Measurements from ENCODE around the gene PRTG. TPM values are rescaled to one million over a fixed set of nuclear protein-coding genes. Genes with fewer than 3 reads are reported as not detected.
A peak's percentile ranks its signal among the peaks of the same experiment; 100 is the strongest.
"Not testable (repeated sequence)": the region's sequence is repeated elsewhere in the genome, so short reads cannot be mapped to it uniquely, and the experiment has no call there.

The PRTG gene
- total and polyA plus RNA-seq, 9 donors = 2.1 to 5.7 (median 2.6) TPM

GRCh38 chr15:55778932-55779331 lies 36.0 kb upstream of the PRTG start:
- no peak for DNase-seq
- Histone ChIP-seq H3K36me3 (ENCODE audit: control insufficient read depth, insufficient read depth, low read length) (no peaks in the 10 kb centered on the region), H3K4me1 (ENCODE audit: control insufficient read depth, insufficient read depth, low read length) (no peaks in the 10 kb centered on the region), H3K27ac (ENCODE audit: low read length) (no peak overlapping the region), H3K9me3 (replicated peaks; ENCODE audit: control insufficient read depth, low read depth, low read length) (no peaks in the 10 kb centered on the region), H3K4me3 (ENCODE audit: low read length) (no peak overlapping the region), H3K27me3 (ENCODE audit: control insufficient read depth, insufficient read depth, low read length) (no peaks in the 10 kb centered on the region)
- no CpG with 5 or more reads among the region's 3 CpGs for WGBS (ENCODE audit: insufficient coverage)

DNA sequence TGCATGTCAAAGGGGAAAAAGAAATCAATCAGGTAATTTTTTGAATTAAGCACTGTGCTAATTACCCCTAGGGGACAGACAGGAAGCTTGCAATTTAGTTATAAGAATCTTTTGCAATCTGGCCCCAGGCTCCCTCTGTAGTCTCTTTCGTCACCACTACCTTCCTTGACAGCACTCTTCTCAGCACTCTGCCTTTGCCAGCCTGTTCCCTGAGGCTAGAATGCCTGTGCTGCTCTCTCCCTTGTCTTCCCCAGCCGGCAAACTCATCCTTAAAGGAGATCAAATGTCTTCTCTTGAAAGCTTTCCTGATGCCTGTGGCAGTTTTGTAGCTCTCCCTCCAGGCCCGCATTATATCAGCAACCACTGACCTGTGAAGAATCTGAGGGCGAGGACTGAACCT lies 32.4 kb upstream of the PRTG start:
- H3K27me3 ChIP-seq (ENCODE audit: control insufficient read depth, insufficient read depth, low read length) = no peaks in the 10 kb centered on the region
- DNase-seq = no peak
- H3K4me3 ChIP-seq (ENCODE audit: low read length) = no peak overlapping the region
- H3K36me3 ChIP-seq (ENCODE audit: control insufficient read depth, insufficient read depth, low read length) = no peaks in the 10 kb centered on the region
- H3K27ac ChIP-seq (ENCODE audit: low read length) = no peak overlapping the region
- WGBS (ENCODE audit: insufficient coverage) = 42% methylated on average over 2 of the region's 4 CpGs
- no peaks in the 10 kb centered on the region for H3K9me3 ChIP-seq (replicated peaks; ENCODE audit: control insufficient read depth, low read depth, low read length)
- H3K4me1 ChIP-seq (ENCODE audit: control insufficient read depth, insufficient read depth, low read length) = no peaks in the 10 kb centered on the region

DNA sequence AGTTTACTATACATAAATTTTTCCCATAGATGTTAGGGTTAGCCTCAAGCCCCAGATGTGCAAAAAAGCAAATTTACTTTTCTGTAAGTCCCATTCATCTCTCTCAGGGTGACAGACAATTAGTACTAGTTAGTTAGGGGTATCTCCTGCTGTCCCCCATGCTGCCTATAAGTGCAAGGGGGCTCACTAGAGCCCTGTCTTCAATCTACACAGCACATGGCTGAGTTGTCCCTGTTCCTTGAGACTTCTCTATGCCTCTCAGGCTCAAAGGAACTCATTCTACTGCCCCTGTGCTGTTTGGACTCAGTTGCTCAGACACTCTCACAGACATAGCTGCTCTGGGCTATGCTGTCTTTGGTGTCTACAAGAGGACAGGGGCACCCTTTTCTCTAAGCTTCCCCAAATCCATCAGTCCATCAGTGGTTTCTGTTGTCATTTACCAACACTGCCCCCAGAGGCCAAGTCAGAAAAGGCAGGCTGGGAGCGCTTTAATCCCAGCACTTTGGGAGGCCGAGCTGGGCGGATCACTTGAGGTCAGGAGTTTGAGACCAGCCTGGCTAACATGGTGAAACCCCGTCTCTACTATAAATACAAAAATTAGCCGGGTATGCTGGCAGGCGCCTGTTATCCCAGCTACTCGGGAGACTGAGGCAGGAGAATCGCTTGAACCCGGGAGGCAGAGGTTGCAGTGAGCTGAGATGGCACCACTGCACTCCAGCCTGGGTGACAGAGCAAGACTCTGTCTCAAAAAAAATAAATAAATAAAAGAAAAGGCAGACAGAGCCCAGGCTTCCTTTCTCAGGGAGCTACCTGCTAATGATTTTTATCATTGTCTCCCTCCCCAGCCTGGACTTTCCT lies 31.4 kb upstream of the PRTG start:
- H3K4me1 ChIP-seq (ENCODE audit: control insufficient read depth, insufficient read depth, low read length) = no peaks in the 10 kb centered on the region
- H3K27ac ChIP-seq (ENCODE audit: low read length) = no peak overlapping the region
- H3K36me3 ChIP-seq (ENCODE audit: control insufficient read depth, insufficient read depth, low read length) = no peaks in the 10 kb centered on the region
- WGBS (ENCODE audit: insufficient coverage) = 67% methylated on average over 3 of the region's 9 CpGs
- no peak overlapping the region for H3K4me3 ChIP-seq (ENCODE audit: low read length)
- peak; percentile 19 for DNase-seq
- H3K27me3 ChIP-seq (ENCODE audit: control insufficient read depth, insufficient read depth, low read length) = no peaks in the 10 kb centered on the region
- no peaks in the 10 kb centered on the region for H3K9me3 ChIP-seq (replicated peaks; ENCODE audit: control insufficient read depth, low read depth, low read length)

- Histone ChIP-seq H3K27me3 (ENCODE audit: control insufficient read depth, insufficient read depth, low read length) (no peaks in the 10 kb centered on the region), H3K9me3 (replicated peaks; ENCODE audit: control insufficient read depth, low read depth, low read length) (no peaks in the 10 kb centered on the region), H3K36me3 (ENCODE audit: control insufficient read depth, insufficient read depth, low read length) (no peaks in the 10 kb centered on the region), H3K4me3 (ENCODE audit: low read length) (no peak overlapping the region), H3K4me1 (ENCODE audit: control insufficient read depth, insufficient read depth, low read length) (no peaks in the 10 kb centered on the region), H3K27ac (ENCODE audit: low read length) (no peak overlapping the region)
- peak; percentile 45 for DNase-seq
- 12% methylated on average over 2 of the region's 4 CpGs for WGBS (ENCODE audit: insufficient coverage)
These were observed 27.9 kb upstream of the PRTG start for GRCh38 chr15:55770806-55771205.

DNA sequence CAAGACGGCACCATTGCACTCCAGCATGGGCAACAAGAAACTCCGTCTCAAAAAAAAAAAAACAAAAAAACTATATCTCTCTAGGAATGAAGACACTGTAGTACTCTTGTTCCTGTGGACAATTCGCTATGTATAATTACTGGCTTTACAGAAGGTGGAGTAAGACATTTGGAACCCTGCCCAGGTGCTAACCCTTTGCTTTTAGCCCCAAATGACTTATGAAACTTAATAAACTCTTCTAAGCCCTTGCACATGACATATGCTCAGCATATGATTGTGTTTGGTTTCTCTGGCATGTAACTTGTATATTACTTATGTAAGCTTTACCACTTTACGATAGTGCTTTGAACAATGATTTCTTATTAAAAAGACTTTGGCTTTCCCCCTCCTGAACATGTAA lies 27.3 kb upstream of the PRTG start:
- peak; percentile 62 for DNase-seq
- H3K27ac ChIP-seq (ENCODE audit: low read length) = no peak overlapping the region
- no peaks in the 10 kb centered on the region for H3K9me3 ChIP-seq (replicated peaks; ENCODE audit: control insufficient read depth, low read depth, low read length)
- WGBS (ENCODE audit: insufficient coverage) = no CpG with 5 or more reads among the region's 4 CpGs
- H3K4me3 ChIP-seq (ENCODE audit: low read length) = no peak overlapping the region
- H3K36me3 ChIP-seq (ENCODE audit: control insufficient read depth, insufficient read depth, low read length) = no peaks in the 10 kb centered on the region
- H3K4me1 ChIP-seq (ENCODE audit: control insufficient read depth, insufficient read depth, low read length) = no peaks in the 10 kb centered on the region
- H3K27me3 ChIP-seq (ENCODE audit: control insufficient read depth, insufficient read depth, low read length) = no peaks in the 10 kb centered on the region

- no peaks in the 10 kb centered on the region for H3K9me3 ChIP-seq (replicated peaks; ENCODE audit: control insufficient read depth, low read depth, low read length)
- WGBS (ENCODE audit: insufficient coverage) = 87% methylated on average over 3 of the region's 10 CpGs
- no peaks in the 10 kb centered on the region for H3K4me1 ChIP-seq (ENCODE audit: control insufficient read depth, insufficient read depth, low read length)
- no peak for DNase-seq
- H3K27me3 ChIP-seq (ENCODE audit: control insufficient read depth, insufficient read depth, low read length) = no peaks in the 10 kb centered on the region
- H3K36me3 ChIP-seq (ENCODE audit: control insufficient read depth, insufficient read depth, low read length) = no peaks in the 10 kb centered on the region
- H3K27ac ChIP-seq (ENCODE audit: low read length) = no peak overlapping the region
- H3K4me3 ChIP-seq (ENCODE audit: low read length) = no peak overlapping the region
These were observed 25.8 kb upstream of the PRTG start for GRCh38 chr15:55768670-55769185.

DNA sequence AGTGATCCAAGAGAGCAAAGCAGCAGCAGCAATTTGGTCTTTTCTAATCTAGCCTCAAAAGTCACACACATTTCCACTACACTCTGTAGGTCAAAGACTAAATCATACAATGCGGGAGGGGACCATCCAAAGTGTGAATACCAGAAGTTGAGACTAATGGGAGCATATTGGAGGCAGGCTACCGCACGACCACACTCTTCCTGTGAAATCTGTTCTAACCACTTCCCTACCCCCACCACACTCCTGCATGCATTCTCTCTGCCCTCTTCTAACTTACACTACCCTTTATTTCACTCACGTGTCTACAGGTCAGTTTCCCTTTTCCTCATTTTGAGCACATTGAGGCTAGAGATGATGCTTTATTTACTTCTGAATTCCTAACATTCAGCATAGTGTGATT lies 23.7 kb upstream of the PRTG start:
- Histone ChIP-seq H3K9me3 (replicated peaks; ENCODE audit: control insufficient read depth, low read depth, low read length) (no peaks in the 10 kb centered on the region), H3K36me3 (ENCODE audit: control insufficient read depth, insufficient read depth, low read length) (no peaks in the 10 kb centered on the region), H3K4me1 (ENCODE audit: control insufficient read depth, insufficient read depth, low read length) (no peaks in the 10 kb centered on the region), H3K27me3 (ENCODE audit: control insufficient read depth, insufficient read depth, low read length) (no peaks in the 10 kb centered on the region), H3K27ac (ENCODE audit: low read length) (no peak overlapping the region), H3K4me3 (ENCODE audit: low read length) (no peak overlapping the region)
- no peak for DNase-seq
- 100% methylated on average over 1 of the region's 4 CpGs for WGBS (ENCODE audit: insufficient coverage)

GRCh38 chr15:55764398-55764797 lies 21.4 kb upstream of the PRTG start:
- no CpG with 5 or more reads among the region's 6 CpGs for WGBS (ENCODE audit: insufficient coverage)
- no peak overlapping the region for H3K4me3 ChIP-seq (ENCODE audit: low read length)

GRCh38 chr15:55758580-55758986 lies 15.6 kb upstream of the PRTG start:
- Histone ChIP-seq H3K9me3 (replicated peaks; ENCODE audit: control insufficient read depth, low read depth, low read length) (no peaks in the 10 kb centered on the region), H3K36me3 (ENCODE audit: control insufficient read depth, insufficient read depth, low read length) (no peaks in the 10 kb centered on the region), H3K4me3 (ENCODE audit: low read length) (no peak overlapping the region), H3K27me3 (ENCODE audit: control insufficient read depth, insufficient read depth, low read length) (no peaks in the 10 kb centered on the region), H3K4me1 (ENCODE audit: control insufficient read depth, insufficient read depth, low read length) (no peaks in the 10 kb centered on the region), H3K27ac (ENCODE audit: low read length) (no peak overlapping the region)
- WGBS (ENCODE audit: insufficient coverage) = 61% methylated on average over 13 of the region's 13 CpGs
- no peak for DNase-seq

More at GRCh38 chr15:55764398-55764797, 21.4 kb upstream of the PRTG start:
- no peaks in the 10 kb centered on the region for H3K27me3 ChIP-seq (ENCODE audit: control insufficient read depth, insufficient read depth, low read length)
- H3K27ac ChIP-seq (ENCODE audit: low read length) = no peak overlapping the region
- no peaks in the 10 kb centered on the region for H3K9me3 ChIP-seq (replicated peaks; ENCODE audit: control insufficient read depth, low read depth, low read length)
- H3K36me3 ChIP-seq (ENCODE audit: control insufficient read depth, insufficient read depth, low read length) = no peaks in the 10 kb centered on the region
- DNase-seq = no peak
- H3K4me1 ChIP-seq (ENCODE audit: control insufficient read depth, insufficient read depth, low read length) = no peaks in the 10 kb centered on the region

DNA sequence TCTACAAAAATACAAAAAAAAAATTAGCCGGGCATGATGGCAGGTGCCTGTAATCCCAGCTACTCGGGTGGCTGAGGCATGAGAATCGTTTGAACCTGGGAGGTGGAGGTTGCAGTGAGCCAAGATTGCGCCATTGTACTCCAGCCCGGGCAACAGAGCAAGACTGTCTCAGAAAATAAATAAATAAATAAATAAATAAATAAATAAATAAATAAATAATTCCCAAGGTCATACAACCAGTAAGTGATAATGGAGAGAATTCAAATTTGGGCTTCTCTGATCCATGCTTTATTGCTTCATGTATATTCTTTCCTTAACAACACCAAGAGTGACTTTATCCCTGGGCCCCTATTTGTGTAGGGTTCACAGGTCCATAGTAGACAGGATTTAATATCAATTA lies 10.5 kb upstream of the PRTG start:
- H3K4me3 ChIP-seq (ENCODE audit: low read length); H3K9me3 ChIP-seq (replicated peaks; ENCODE audit: control insufficient read depth, low read depth, low read length); DNase-seq; H3K4me1 ChIP-seq (ENCODE audit: control insufficient read depth, insufficient read depth, low read length); H3K27ac ChIP-seq (ENCODE audit: low read length); H3K27me3 ChIP-seq (ENCODE audit: control insufficient read depth, insufficient read depth, low read length); H3K36me3 ChIP-seq (ENCODE audit: control insufficient read depth, insufficient read depth, low read length): not testable (repeated sequence)
- no CpG with 5 or more reads among the region's 5 CpGs for WGBS (ENCODE audit: insufficient coverage)

Measured in muscle of leg (tissue), 11 donors.